NOMO-1 treated with dmso at 0.1 percent for 144 hours (cell line): ENCODE measurements around the gene VRK2.
"Not testable (repeated sequence)": the region's sequence is repeated elsewhere in the genome, so short reads cannot be mapped to it uniquely, and the experiment has no call there.

Experiments used
- DNase-seq: peaks from one replicate; lab custom pipeline; 2025; ENCODE audit not compliant: unreplicated experiment; lab: John Stamatoyannopoulos, UW

VRK2 gene

GRCh38 chr2:58052978-58053377 lies 6.4 kb downstream of the VRK2 start:
- no peak for DNase-seq

DNA sequence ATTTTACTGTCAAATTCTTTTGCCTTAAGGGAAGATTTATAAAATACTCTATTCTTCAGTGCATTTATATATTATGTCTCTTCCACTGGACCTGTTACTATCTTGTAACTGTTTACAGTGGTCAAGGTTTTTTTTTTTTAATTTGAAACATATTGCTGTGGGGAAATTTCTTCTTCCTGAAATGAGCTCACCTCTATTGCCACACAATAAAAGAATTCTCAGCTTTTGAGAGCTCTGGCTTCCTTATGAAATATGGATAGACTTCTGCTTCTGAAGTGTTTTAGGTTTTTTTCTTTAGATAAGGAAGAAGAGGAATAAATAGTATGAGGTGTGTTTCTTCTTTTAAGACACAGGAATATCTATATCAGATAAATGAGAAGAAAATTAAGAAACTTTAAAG lies 7.7 kb downstream of the VRK2 start:
- no peak for DNase-seq

DNA sequence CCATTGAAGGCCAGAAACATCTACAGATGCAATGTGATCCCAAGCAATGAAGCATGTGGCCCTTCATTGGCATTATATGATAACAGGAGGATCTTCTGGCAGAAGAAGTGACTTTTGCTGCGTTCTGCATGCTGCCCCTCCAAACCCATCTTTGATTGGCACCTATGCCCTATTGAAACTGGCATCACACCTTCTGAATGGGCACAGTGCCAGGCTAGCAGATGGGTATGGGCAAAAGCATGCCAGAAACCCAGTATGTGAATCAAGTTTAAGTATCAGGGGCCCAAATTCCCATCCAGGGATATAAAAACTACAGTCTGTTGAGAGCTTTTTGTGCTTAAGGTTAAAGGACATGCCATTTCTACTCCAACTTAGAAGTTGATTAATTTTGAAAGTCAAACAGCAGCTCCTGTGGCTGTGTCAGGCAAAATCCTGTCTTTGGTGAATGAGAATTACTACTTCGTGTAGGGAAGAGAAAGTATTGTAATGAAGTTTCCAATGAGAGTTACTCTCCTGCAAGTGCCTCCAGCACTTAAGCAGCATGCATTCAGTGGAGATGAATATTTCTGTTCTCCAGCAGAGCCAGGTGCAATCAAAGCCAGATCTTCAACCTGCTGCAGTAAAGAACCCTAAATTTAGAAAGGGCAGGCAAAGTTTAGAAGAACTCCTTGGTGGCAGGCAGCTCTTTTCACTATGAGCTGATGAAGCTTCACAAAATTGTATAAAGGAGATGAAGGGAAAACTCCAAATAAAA lies 8.6 kb downstream of the VRK2 start:
- no peak for DNase-seq

GRCh38 chr2:58056192-58056916 lies 9.7 kb downstream of the VRK2 start:
- no peak for DNase-seq

- DNase-seq, result no peak
Observed at GRCh38 chr2:58057707-58058530, 11.3 kb downstream of the VRK2 start.

DNA sequence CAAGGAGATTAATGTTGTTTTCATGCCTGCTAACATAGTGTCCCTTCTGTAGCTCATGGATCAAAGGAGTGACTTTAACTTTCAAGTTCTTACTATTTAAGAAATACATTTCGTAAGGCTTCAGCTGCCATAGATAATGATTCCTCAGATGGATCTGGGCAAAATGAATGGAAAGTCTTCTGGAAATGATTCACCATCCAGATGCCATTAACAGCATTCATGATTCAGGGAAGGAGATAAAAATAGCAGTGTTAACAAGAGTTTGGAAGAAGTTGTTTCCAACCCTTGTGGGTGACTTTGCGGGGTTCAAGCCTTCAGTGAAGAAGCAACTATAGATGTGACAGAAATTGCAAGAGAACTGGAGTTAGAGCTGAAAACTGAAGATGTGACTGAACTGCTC lies 17.0 kb downstream of the VRK2 start:
- no peak for DNase-seq

GRCh38 chr2:58064086-58064485 lies 17.5 kb downstream of the VRK2 start:
- no peak for DNase-seq

DNA sequence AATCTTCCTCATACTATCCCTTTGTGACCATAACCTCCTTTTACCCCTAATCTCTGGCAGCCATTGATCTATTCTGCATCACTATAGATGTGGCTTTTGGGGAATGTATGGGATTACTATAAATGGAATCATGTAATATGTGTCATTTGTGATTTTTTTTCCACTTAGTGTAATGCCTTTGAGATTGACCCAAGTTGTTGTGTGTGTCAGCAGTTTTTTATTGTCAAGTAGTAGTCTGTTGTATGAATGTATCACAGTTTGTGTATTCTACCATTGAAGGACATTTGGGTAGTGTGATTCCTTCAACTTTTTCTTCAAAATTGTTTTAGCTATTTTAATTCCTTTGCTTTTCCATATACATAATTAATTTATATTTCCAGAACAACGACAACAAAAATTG lies 18.6 kb downstream of the VRK2 start:
- DNase-seq, result no peak

- no peak for DNase-seq
Observed at GRCh38 chr2:58067001-58067400, 20.4 kb downstream of the VRK2 start.

DNA sequence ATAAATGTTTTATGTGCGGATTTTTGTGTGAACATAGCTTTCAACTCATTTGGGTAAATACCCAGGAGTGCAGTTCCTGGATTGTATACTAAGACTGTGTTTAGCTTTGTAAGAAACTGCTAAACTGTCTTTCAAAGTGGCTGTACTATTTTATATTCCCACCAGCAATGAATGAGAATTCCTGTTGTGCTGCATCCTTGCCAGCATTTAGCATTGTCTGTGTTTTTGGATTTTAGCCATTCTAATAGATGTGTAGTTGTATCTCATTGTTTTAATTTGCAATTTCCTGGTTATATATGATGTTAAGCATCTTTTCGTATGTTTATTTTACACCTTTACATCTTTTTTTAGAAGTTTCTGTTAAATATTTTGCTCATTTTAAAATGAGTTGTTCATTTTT lies 24.2 kb downstream of the VRK2 start:
- no peak for DNase-seq

DNA sequence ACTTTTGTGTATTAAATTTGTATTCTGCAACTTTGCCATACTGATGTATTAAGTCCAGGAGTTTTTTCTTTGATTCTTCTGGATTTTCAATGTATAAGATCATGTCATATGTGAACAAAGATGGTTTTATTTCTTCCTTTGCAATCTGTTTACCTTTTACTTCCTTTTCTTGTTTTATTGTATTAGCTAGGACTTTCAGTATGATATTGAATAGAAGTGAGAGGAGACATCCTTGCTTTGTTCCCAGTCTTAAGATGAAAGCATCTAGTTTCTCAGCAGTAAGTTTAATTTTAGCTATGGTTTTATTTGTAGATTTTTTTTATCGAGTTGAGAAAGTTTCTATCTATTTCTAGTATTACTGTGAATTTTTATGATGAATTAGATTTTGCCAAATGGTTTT lies 25.5 kb downstream of the VRK2 start:
- no peak for DNase-seq

DNA sequence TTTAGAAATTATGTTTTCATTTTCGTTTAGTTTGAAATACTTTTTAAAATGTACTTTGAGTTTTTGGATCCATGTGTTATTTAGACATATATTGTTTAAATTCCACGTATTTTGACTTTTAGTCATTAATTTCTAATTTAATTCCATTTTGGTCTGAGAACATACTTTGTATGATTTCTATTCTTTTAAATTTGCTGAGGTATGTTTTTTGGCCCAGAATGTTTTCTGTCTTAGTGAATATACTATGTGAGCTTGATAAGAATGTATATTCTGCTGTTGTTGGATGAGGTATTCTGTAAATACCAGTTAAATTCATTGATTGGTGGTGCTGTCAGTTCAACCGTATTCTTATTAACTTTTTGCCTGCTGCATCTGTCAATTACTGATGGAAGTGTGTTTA lies 26.4 kb downstream of the VRK2 start:
- no peak for DNase-seq

GRCh38 chr2:58073751-58074150 lies 27.1 kb downstream of the VRK2 start:
- DNase-seq, result no peak

DNA sequence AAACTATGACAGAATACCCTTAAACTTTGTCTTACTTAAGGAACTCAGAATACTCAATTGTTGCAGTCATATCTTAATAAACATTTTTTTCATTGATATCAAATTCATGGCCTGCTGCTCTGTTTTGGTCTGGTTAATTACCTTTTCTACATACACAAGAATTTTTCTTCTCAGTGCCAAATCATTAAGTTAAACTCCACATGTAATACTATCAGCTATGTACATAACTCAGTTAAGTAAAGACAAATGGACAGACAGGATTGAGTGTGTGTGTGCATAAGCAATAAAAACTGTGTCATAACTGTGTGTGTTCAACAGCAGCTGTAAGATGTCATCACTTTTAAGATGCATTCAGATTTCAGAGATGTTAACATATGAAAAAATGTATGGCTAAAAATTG lies 34.4 kb downstream of the VRK2 start:
- no peak for DNase-seq

- DNase-seq, result no peak
Observed at GRCh38 chr2:58089081-58089480, 42.5 kb downstream of the VRK2 start.

GRCh38 chr2:58092772-58093171 lies 46.2 kb downstream of the VRK2 start:
- not testable (repeated sequence) for DNase-seq

- DNase-seq, result no peak
Observed at GRCh38 chr2:58097025-58097424, 50.4 kb downstream of the VRK2 start.

DNA sequence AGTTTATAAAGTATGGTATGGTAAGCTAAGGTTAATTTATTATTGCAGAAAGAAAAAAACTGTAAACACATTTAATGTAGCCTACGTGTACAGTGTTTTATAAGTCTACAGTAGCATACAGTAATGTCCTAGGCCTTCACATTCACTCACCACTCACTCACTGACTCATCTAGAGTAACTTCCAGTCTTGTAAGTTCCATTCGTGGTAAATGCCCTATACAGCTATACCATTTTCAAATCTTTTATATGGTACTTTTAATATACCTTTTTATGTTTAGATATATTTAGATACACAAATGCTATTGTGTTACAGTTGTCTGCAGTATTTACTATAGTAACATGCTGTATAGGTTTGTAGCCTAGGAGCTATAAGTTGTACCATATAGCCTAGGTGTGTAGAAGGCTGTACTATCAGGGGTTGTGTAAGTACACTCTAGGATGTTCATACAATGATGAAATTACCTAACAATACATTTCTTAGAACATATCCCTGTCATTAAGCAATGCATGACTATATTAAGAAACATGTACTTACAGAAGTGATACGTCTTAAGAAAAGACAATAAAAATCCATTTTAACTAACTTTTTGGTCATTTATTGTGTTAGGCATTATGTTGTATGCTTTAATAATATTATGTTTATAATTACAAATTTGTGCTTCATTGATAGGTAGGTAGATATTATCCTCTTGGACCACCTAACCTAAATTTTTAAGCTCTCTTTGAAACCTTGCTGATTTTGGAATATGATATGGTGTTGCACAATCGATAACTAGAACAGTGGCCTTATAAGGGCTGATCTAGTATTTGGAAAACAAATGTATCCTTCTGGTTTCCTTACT lies 51.9 kb downstream of the VRK2 start:
- DNase-seq, result no peak

- no peak for DNase-seq
Observed at GRCh38 chr2:58099096-58099769, 52.6 kb downstream of the VRK2 start.

GRCh38 chr2:58101500-58101899 lies 54.9 kb downstream of the VRK2 start:
- no peak for DNase-seq
